Measurements from ENCODE around the gene IQCB1. TPM values are rescaled to one million over a fixed set of nuclear protein-coding genes. Genes with fewer than 3 reads are reported as not detected.
"Not testable (repeated sequence)": the region's sequence is repeated elsewhere in the genome, so short reads cannot be mapped to it uniquely, and the experiment has no call there.

Gene IQCB1
- total RNA-seq, 2 donors from 2014 or later = 6.5 to 6.7 TPM

DNA sequence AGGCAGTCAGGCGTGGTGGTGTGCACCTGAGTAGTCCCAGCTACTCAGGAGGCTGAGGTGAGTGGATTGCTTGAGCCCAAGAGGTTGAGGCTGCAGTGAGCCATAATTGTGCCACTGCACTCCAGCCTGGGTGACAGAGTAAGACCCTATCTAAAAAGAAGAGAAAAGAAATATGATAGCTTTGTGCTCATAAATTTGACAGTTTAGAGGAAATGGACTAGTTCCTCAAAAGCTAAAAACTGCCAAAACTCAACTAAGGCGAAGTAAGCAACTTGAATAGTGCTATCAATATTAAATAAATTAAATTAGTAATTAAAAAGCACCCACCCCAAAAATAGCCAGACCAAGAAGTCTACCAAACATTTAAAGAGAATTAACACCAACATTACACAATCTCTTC, 34.9 kb upstream of the IQCB1 start:
- Histone ChIP-seq H3K4me1 (no peaks in the 10 kb centered on the region), H3K4me3 (no peak overlapping the region), H3K36me3 (no peaks in the 10 kb centered on the region), H3K27me3 (no peaks in the 10 kb centered on the region), H3K27ac (no peak overlapping the region), H3K9me3 (no peaks in the 10 kb centered on the region)
- DNase-seq (ENCODE audit: low spot score) = no peak
- TF ChIP-seq, protein P1, sequence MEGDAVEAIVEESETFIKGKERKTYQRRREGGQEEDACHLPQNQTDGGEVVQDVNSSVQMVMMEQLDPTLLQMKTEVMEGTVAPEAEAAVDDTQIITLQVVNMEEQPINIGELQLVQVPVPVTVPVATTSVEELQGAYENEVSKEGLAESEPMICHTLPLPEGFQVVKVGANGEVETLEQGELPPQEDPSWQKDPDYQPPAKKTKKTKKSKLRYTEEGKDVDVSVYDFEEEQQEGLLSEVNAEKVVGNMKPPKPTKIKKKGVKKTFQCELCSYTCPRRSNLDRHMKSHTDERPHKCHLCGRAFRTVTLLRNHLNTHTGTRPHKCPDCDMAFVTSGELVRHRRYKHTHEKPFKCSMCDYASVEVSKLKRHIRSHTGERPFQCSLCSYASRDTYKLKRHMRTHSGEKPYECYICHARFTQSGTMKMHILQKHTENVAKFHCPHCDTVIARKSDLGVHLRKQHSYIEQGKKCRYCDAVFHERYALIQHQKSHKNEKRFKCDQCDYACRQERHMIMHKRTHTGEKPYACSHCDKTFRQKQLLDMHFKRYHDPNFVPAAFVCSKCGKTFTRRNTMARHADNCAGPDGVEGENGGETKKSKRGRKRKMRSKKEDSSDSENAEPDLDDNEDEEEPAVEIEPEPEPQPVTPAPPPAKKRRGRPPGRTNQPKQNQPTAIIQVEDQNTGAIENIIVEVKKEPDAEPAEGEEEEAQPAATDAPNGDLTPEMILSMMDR (IDR thresholded peaks at IDR 0.05) = no peak

DNA sequence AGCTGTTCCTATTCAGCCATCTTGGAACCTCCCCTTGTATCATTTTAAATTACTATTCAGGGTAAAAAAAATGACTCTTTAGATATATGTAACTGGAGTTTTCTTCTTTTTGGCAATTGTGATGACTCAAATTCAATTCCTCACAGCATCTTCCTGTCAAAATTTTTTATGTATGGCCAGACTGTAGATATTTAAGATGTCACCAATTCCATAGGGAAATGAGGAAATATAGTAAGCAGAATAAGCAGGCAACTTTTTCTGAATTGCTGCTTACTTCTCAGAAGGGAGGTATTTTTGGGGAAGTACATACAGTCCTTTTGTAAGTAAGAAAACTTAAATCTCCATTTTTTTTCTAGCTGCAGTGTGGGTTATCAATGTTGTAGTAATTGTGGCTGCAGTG, 28.9 kb upstream of the IQCB1 start:
- TF ChIP-seq, protein P1 (IDR thresholded peaks at IDR 0.05) = no peak
- no peaks in the 10 kb centered on the region for H3K4me1 ChIP-seq
- no peaks in the 10 kb centered on the region for H3K36me3 ChIP-seq
- H3K27me3 ChIP-seq = no peaks in the 10 kb centered on the region
- no peak overlapping the region for H3K4me3 ChIP-seq
- no peak overlapping the region for H3K27ac ChIP-seq
- H3K9me3 ChIP-seq = no peaks in the 10 kb centered on the region
- no peak for DNase-seq (ENCODE audit: low spot score)

DNA sequence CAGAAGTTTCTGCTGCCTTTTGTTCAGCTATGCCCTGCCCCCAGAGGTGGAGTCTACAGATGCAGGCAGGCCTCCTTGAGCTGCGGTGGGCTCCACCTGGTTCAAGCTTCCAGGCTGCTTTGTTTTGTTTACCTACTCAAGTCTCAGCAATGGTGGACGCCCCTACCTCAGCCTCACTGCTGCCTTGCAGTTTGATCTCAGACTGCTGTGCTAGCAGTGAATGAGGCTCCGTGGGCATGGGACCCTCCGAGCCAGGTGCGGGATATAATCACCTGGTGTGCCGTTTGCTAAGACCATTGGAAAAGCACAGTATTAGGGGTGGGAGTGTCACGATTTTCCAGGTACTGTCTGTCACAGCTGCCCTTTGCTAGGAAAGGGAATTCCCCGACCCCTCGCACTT, 28.4 kb upstream of the IQCB1 start:
- not testable (repeated sequence) for H3K4me3 ChIP-seq; DNase-seq (ENCODE audit: low spot score); H3K9me3 ChIP-seq; H3K27me3 ChIP-seq; H3K4me1 ChIP-seq; H3K27ac ChIP-seq; H3K36me3 ChIP-seq

DNA sequence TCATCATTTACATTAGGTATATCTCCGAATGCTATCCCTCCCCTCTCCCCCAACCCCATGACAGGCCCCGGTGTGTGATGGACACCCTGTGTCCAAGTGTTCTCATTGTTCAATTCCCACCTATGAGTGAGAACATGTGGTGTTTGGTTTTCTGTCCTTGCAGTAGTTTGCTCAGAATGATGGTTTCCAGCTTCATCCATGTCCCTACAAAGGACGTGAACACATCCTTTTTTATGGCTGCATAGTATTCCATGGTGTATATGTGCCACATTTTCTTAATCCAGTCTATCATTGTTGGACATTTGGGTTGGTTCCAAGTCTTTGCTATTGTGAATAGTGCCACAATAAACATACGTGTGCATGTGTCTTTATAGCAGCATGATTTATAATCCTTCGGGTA, 22.9 kb upstream of the IQCB1 start:
- not testable (repeated sequence) for H3K9me3 ChIP-seq; H3K27me3 ChIP-seq; DNase-seq (ENCODE audit: low spot score); H3K4me3 ChIP-seq; H3K36me3 ChIP-seq; H3K27ac ChIP-seq; H3K4me1 ChIP-seq

DNA sequence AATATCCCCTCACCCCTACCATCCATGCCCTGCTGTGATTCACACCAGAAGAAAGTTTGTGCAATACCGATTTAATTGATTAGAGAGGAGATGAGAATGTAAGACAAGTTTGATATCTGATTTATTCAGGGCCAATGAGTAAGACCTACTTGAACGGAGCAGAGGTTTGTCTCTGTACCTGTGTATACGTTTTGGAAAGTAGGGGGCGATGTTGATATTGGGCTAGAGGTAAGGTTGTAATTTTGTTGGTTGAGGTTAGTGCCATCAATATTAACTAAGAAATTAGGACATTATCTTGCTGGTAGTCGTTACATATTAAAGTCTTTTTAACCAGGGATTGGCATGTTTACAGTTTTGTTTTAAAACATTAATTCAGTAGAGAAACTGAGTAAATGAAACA, 20.7 kb upstream of the IQCB1 start:
- Histone ChIP-seq H3K4me3 (no peak overlapping the region), H3K36me3 (no peaks in the 10 kb centered on the region), H3K27ac (no peak overlapping the region), H3K9me3 (no peaks in the 10 kb centered on the region), H3K27me3 (no peaks in the 10 kb centered on the region), H3K4me1 (no peaks in the 10 kb centered on the region)
- TF ChIP-seq, protein P1 (IDR thresholded peaks at IDR 0.05) = no peak
- no peak for DNase-seq (ENCODE audit: low spot score)

DNA sequence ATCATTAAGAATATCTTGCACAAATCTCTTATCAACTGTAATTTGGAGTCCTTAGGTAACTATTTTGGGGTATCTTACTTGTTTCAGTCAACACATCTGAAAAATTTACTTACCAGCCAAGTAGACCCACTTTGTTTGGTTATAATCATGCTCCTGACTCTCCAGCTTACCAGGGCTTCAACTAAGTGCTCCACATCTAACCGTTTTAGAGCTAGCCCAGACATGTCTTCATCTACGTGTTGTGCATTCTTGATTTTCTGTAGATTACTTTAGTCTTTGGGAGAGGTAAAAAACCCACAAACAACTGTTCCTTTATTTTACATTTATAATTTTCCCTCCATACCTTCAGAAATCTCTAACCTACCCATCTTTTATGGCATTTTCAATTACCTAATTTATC, 17.4 kb upstream of the IQCB1 start:
- H3K4me3 ChIP-seq = no peak overlapping the region
- H3K27me3 ChIP-seq = no peaks in the 10 kb centered on the region
- no peaks in the 10 kb centered on the region for H3K4me1 ChIP-seq
- H3K9me3 ChIP-seq = no peaks in the 10 kb centered on the region
- TF ChIP-seq, protein P1 (IDR thresholded peaks at IDR 0.05) = no peak
- no peak overlapping the region for H3K27ac ChIP-seq
- no peak for DNase-seq (ENCODE audit: low spot score)
- no peaks in the 10 kb centered on the region for H3K36me3 ChIP-seq

DNA sequence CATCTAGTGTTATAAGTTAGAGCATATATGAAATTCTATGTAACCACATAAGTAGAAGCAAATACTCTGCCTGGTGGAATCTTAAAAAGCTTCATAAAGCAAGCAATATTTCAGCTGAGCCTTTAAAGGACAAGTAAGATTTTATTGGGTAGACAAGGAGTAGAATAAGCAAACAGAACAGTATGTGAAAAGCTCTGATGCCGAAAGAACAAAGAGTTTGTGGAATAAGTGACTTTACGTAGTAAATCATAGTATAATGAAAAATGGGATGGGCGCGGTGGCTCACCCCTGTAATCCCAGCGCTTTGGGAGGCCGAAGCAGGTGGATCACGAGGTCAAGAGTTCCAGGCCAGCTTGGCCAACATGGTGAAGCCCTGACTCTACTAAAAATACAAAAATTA, 10.0 kb upstream of the IQCB1 start:
- TF ChIP-seq, protein P1 (IDR thresholded peaks at IDR 0.05) = no peak
- no peak for DNase-seq (ENCODE audit: low spot score)
- H3K9me3 ChIP-seq = no peaks in the 10 kb centered on the region
- no peak overlapping the region for H3K4me3 ChIP-seq
- H3K27ac ChIP-seq = no peak overlapping the region
- H3K4me1 ChIP-seq = no peaks in the 10 kb centered on the region
- no peaks in the 10 kb centered on the region for H3K36me3 ChIP-seq
- no peaks in the 10 kb centered on the region for H3K27me3 ChIP-seq
